ENCODE results near the gene COL16A1. TPM values are rescaled to one million over a fixed set of nuclear protein-coding genes. Genes with fewer than 3 reads are reported as not detected.

COL16A1 gene
- total RNA-seq, 4 donors from 2014 or later, result 14.3 to 135 (median 40.1) TPM

DNA sequence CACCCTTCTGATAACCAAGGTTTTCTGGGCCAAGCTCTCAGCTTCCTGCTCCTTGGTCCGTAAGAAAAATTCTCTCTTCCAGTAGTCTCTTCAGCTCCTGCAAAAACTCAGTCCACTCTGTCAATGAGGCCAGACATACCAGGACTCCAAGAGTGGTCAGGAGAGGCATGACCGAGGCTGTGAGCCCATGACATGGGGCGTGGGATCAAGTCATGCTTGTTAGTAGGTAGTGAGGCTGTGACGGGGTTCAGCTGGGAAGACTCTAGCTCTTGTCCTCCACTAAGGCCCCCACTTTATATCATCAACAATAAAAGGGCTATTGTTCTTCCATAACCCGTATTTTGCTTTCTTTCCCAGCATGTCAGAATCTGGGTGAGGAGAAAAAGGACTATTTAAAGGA, 96.5 kb downstream of the COL16A1 start:
- H3K4me3 ChIP-seq, result no peak overlapping the region
- no peak for DNase-seq
- 83 to 96% methylated on average over 3 to 5 of the region's 5 CpGs for WGBS, 2 donors (ENCODE audit: low coverage in 1 of 2)

DNA sequence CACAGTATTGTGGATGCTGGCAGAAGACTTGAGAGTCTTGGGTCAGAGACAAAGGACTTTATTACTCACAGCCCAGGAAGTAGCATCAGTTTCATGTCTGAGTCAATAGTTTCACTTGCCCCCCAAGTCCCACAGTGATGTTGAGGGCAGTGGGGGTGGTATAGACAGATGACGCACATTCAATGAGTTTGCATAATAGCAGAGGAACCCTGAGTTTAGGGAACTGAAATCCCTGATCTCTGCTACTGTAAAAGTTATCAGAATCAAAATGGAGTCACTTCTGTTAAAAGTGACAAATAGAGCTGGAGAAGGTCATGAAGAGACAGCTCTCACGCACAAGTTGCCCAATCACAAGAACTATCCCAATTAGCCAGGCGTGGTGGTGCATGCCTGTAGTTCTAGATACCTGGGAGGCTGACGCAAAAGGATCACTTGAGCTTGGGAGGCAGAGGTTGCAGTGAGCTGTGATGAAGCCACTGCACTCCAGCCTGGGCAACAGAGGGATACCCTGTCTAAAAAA, 97.8 kb downstream of the COL16A1 start:
- Histone ChIP-seq H3K27me3 (no peaks in the 10 kb centered on the region), H3K4me3 (no peak overlapping the region), H3K4me1 (no peaks in the 10 kb centered on the region), H3K9me3 (no peaks in the 10 kb centered on the region), H3K36me3 (no peaks in the 10 kb centered on the region), H3K27ac (no peak overlapping the region)
- 86 to 100% methylated on average over 1 to 4 of the region's 4 CpGs for WGBS, 2 donors (ENCODE audit: low coverage in 1 of 2)
- no peak for DNase-seq
- in situ Hi-C loops (cut with MboI; ENCODE audit: low pct_ligation_motif_present in 1 of 4, low pct_unique_long_range_greater_than_20kb in 1 of 4, low sequenced_read_pairs in 3 of 4) (no loop called here), intact Hi-C loops (cut with DNase I; ENCODE audit: low total_unique reads) (no loop called here)
- TF ChIP-seq EP300 (IDR thresholded peaks at IDR 0.05; ENCODE audit: low read depth), result no peak
- TF ChIP-seq, protein P1, sequence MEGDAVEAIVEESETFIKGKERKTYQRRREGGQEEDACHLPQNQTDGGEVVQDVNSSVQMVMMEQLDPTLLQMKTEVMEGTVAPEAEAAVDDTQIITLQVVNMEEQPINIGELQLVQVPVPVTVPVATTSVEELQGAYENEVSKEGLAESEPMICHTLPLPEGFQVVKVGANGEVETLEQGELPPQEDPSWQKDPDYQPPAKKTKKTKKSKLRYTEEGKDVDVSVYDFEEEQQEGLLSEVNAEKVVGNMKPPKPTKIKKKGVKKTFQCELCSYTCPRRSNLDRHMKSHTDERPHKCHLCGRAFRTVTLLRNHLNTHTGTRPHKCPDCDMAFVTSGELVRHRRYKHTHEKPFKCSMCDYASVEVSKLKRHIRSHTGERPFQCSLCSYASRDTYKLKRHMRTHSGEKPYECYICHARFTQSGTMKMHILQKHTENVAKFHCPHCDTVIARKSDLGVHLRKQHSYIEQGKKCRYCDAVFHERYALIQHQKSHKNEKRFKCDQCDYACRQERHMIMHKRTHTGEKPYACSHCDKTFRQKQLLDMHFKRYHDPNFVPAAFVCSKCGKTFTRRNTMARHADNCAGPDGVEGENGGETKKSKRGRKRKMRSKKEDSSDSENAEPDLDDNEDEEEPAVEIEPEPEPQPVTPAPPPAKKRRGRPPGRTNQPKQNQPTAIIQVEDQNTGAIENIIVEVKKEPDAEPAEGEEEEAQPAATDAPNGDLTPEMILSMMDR (IDR thresholded peaks at IDR 0.05), result no peak
- no peak for TF ChIP-seq POLR2AphosphoS5 (IDR thresholded peaks at IDR 0.05)
- TF ChIP-seq POLR2A (IDR thresholded peaks at IDR 0.05), result no peak

More for the DNA sequence above, 96.5 kb downstream of the COL16A1 start:
- in situ Hi-C loops (cut with MboI; ENCODE audit: low pct_ligation_motif_present in 1 of 4, low pct_unique_long_range_greater_than_20kb in 1 of 4, low sequenced_read_pairs in 3 of 4), result no loop called here
- Histone ChIP-seq H3K27me3 (no peaks in the 10 kb centered on the region), H3K27ac (no peak overlapping the region), H3K36me3 (no peaks in the 10 kb centered on the region), H3K4me1 (no peaks in the 10 kb centered on the region), H3K9me3 (no peaks in the 10 kb centered on the region)
- intact Hi-C loops (cut with DNase I; ENCODE audit: low total_unique reads), result no loop called here
- no peak for TF ChIP-seq POLR2AphosphoS5 (IDR thresholded peaks at IDR 0.05)
- TF ChIP-seq POLR2A (IDR thresholded peaks at IDR 0.05), result no peak
- TF ChIP-seq EP300 (IDR thresholded peaks at IDR 0.05; ENCODE audit: low read depth), result no peak
- TF ChIP-seq, protein P1 (IDR thresholded peaks at IDR 0.05), result no peak

Other genes starting within 250 kb of the COL16A1 start
- 100 to 1,000 TPM; 229 to 300 (median 272) TPM for gene TINAGL1, start 127.5 kb downstream of the COL16A1 start, total RNA-seq
- under 1 TPM in 1 of 4 donors, not detected in 3; 0.48 TPM for gene HCRTR1, start 86.3 kb downstream of the COL16A1 start, total RNA-seq
- 10 to 100 TPM; 12.3 to 61.7 (median 49.9) TPM for gene PEF1, start 59.1 kb downstream of the COL16A1 start, total RNA-seq
- gene ADGRB2, start 60.3 kb upstream of the COL16A1 start, total RNA-seq, result 1 to 10 TPM in 2 of 4 donors, under 1 TPM in 1, not detected in 1; 0.55 to 4.2 (median 1.1) TPM
- gene SPOCD1, start 112.0 kb upstream of the COL16A1 start, total RNA-seq, result under 1 TPM in 2 of 4 donors, not detected in 2; 0.48 to 0.80 TPM
- gene PTP4A2, start 234.4 kb upstream of the COL16A1 start, total RNA-seq, result 100 to 1,000 TPM in 3 of 4 donors, 10 to 100 TPM in 1; 58.9 to 251 (median 195) TPM

Data from transverse colon (tissue), 4 donors.